Measurements from ENCODE around the gene MAL. TPM values are rescaled to one million over a fixed set of nuclear protein-coding genes. Genes with fewer than 3 reads are reported as not detected.
"Not testable (repeated sequence)": the region's sequence is repeated elsewhere in the genome, so short reads cannot be mapped to it uniquely, and the experiment has no call there.

MAL gene
- total RNA-seq, 1 experiment from 2014 or later: 0.22 TPM

- TF ChIP-seq FOXP4 (CRISPR knock-in tag; IDR thresholded peaks at IDR 0.05) (0 out of 2 replicates have a peak, but pooled peaks have one; percentile 25), ZNF121 (CRISPR knock-in tag; IDR thresholded peaks at IDR 0.05) (peak; percentile 85), ATF3 (CRISPR knock-in tag; conservative IDR thresholded peaks at IDR 0.05) (no peak)
- H3K27me3 Mint-ChIP-seq (ENCODE audit: low read depth): no peaks in the 10 kb centered on the region
- DNase-seq (ENCODE audit: low spot score) (no peak), ATAC-seq (peak; percentile 77)
- POLR2A ChIA-PET: no interaction called here
- peaks cover 18% of the 10 kb centered on the region for H3K4me1 Mint-ChIP-seq
- H3K4me3 Mint-ChIP-seq: no peak overlapping the region
- H3K9me3 Mint-ChIP-seq: peaks cover 4% of the 10 kb centered on the region
- CTCF ChIA-PET: interaction anchor here (1.0 to 1.5 kb wide), 2 partner anchors 9 to 34 kb away, joined by 4 to 6 read pairs; no protein-coding TSS in a partner anchor
- H3K27ac Mint-ChIP-seq: peak overlapping the region; percentile 73
- H3K36me3 Mint-ChIP-seq: peaks cover 59% of the 10 kb centered on the region
These were observed 61.9 kb downstream of the MAL start for GRCh38 chr2:95087379-95087778.

- peaks cover 73% of the 10 kb centered on the region for H3K36me3 Mint-ChIP-seq
- TF ChIP-seq ZNF416 (CRISPR knock-in tag; IDR thresholded peaks at IDR 0.05): no peak
- TF ChIP-seq NR1H2 (CRISPR knock-in tag; IDR thresholded peaks at IDR 0.05): no peak
- TF ChIP-seq ARID4B (CRISPR knock-in tag; IDR thresholded peaks at IDR 0.05; ENCODE audit: borderline replicate concordance): no peak
- TF ChIP-seq GRHL2 (CRISPR knock-in tag; IDR thresholded peaks at IDR 0.05; ENCODE audit: insufficient replicate concordance, severe bottlenecking): no peak
- no peak for TF ChIP-seq ZMAT4 (CRISPR knock-in tag; IDR thresholded peaks at IDR 0.05)
- TF ChIP-seq KAT7 (CRISPR knock-in tag; IDR thresholded peaks at IDR 0.05; ENCODE audit: borderline replicate concordance): no peak
- TF ChIP-seq NFYB (CRISPR knock-in tag; conservative IDR thresholded peaks at IDR 0.05; ENCODE audit: low read depth): no peak
- no peak for TF ChIP-seq RORB (CRISPR knock-in tag; IDR thresholded peaks at IDR 0.05)
- TF ChIP-seq OVOL2 (CRISPR knock-in tag; IDR thresholded peaks at IDR 0.05; ENCODE audit: borderline replicate concordance): no peak
- TF ChIP-seq E2F4 (CRISPR knock-in tag; IDR thresholded peaks at IDR 0.05; ENCODE audit: borderline replicate concordance, low read depth): no peak
- TF ChIP-seq ZNF121 (CRISPR knock-in tag; IDR thresholded peaks at IDR 0.05): no peak
- no peak for TF ChIP-seq ZNF219 (CRISPR knock-in tag; IDR thresholded peaks at IDR 0.05; ENCODE audit: borderline replicate concordance)
- no peak for TF ChIP-seq ZNF396 (CRISPR knock-in tag; IDR thresholded peaks at IDR 0.05; ENCODE audit: borderline replicate concordance)
- no peak for TF ChIP-seq HMGA2 (CRISPR knock-in tag; IDR thresholded peaks at IDR 0.05)
- CTCF ChIA-PET: interaction anchor here (0.7 kb wide), 1 partner anchor 13 kb away, joined by 3 read pairs; no protein-coding TSS in a partner anchor
- no peak overlapping the region for H3K4me3 Mint-ChIP-seq
- POLR2A ChIA-PET: no interaction called here
- peaks cover 6% of the 10 kb centered on the region; the same call in 1 of the 2 replicates for H3K9me3 Mint-ChIP-seq
- peaks cover 14% of the 10 kb centered on the region for H3K4me1 Mint-ChIP-seq
- H3K27me3 Mint-ChIP-seq (ENCODE audit: low read depth): no peaks in the 10 kb centered on the region
- H3K27ac Mint-ChIP-seq: no peak overlapping the region
- ATAC-seq (no peak), DNase-seq (ENCODE audit: low spot score) (no peak)
These were observed 66.5 kb downstream of the MAL start for GRCh38 chr2:95091885-95092555.

GRCh38 chr2:95098273-95098672 is 72.8 kb downstream of the MAL start:
- H3K9me3 Mint-ChIP-seq; H3K4me3 Mint-ChIP-seq; H3K27me3 Mint-ChIP-seq (ENCODE audit: low read depth); POLR2A ChIA-PET; DNase-seq (ENCODE audit: low spot score); CTCF ChIA-PET; H3K27ac Mint-ChIP-seq; H3K4me1 Mint-ChIP-seq; ATAC-seq: not testable (repeated sequence)
- peaks cover 86% of the 10 kb centered on the region for H3K36me3 Mint-ChIP-seq
